Measurements from ENCODE around the gene ZNF473.
"Not testable (repeated sequence)": the region's sequence is repeated elsewhere in the genome, so short reads cannot be mapped to it uniquely, and the experiment has no call there.

- TF ChIP-seq CTCF (conservative IDR thresholded peaks at IDR 0.05; ENCODE audit: low read depth in 2 of 2); EZH2 (IDR thresholded peaks at IDR 0.05; ENCODE audit: low read depth, unreplicated experiment); POLR2AphosphoS5 (IDR thresholded peaks at IDR 0.05; ENCODE audit: low read depth); JUNB (IDR thresholded peaks at IDR 0.05; ENCODE audit: unreplicated experiment); REST (IDR thresholded peaks at IDR 0.05; ENCODE audit: unreplicated experiment); CREB1 (CRISPR knock-in tag; IDR thresholded peaks at IDR 0.05; ENCODE audit: low read depth); EZH2phosphoT487 (IDR thresholded peaks at IDR 0.05; ENCODE audit: unreplicated experiment); ZNF462 (CRISPR knock-in tag; IDR thresholded peaks at IDR 0.05); NANOG (IDR thresholded peaks at IDR 0.05; ENCODE audit: borderline replicate concordance); STAT1 (IDR thresholded peaks at IDR 0.05; ENCODE audit: unreplicated experiment): not testable (repeated sequence)
Measured at GRCh38 chr19:50068382-50068781, 42.6 kb downstream of the ZNF473 start.
